ENCODE results near the gene HERC5. TPM values are rescaled to one million over a fixed set of nuclear protein-coding genes. Genes with fewer than 3 reads are reported as not detected.

The HERC5 gene
- polyA plus RNA-seq, 1 donor from 2014 or later, result 0.59 TPM

DNA sequence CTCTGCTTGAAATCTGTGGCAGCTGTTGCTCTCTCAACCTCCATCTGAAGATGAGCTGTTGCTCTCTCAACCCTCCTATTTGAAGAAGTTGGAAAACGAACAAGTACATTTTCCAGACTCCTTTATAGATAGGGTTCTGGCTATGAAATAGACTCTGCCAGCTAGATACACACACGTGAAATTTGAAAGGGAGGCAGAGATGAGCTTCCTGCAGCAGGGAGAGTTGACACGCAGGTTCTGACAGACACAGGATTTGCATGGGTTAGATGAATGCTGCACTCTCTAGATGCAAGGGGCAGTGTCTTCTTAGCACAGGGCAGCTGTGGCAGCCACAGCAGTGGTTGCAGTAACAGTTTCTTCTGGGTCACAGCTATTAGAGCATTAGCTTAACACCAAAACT lies 74.6 kb downstream of the HERC5 start:
- no peaks in the 10 kb centered on the region for H3K9me2 ChIP-seq (ENCODE audit: insufficient read depth, low read length)
- H3K79me2 ChIP-seq (replicated peaks; ENCODE audit: insufficient read depth, low read length), result no peaks in the 10 kb centered on the region
- no peak overlapping the region for H2AFZ ChIP-seq (ENCODE audit: low read depth, low read length)
- peak overlapping the region; percentile 6 for H3K27ac ChIP-seq (ENCODE audit: low read length)
- no peaks in the 10 kb centered on the region for H3K27me3 ChIP-seq (ENCODE audit: insufficient read depth, low read depth, low read length)
- peak overlapping the region; percentile 33 for H3K9ac ChIP-seq (ENCODE audit: low read length)
- H3F3A ChIP-seq (ENCODE audit: insufficient read depth, low read length, poor library complexity, severe bottlenecking), result no peaks in the 10 kb centered on the region
- no peaks in the 10 kb centered on the region for H3K36me3 ChIP-seq (ENCODE audit: insufficient read depth, low read length)
- peak overlapping the region; percentile 4 for H3K4me3 ChIP-seq (ENCODE audit: low read length)
- TF ChIP-seq POLR2AphosphoS5 (IDR thresholded peaks at IDR 0.05), result no peak
- no peak for TF ChIP-seq EP300 (conservative IDR thresholded peaks at IDR 0.05; ENCODE audit: poor library complexity, severe bottlenecking)
- peak; percentile 24 for TF ChIP-seq SMC3 (conservative IDR thresholded peaks at IDR 0.05; ENCODE audit: poor library complexity)
- TF ChIP-seq, protein P1, sequence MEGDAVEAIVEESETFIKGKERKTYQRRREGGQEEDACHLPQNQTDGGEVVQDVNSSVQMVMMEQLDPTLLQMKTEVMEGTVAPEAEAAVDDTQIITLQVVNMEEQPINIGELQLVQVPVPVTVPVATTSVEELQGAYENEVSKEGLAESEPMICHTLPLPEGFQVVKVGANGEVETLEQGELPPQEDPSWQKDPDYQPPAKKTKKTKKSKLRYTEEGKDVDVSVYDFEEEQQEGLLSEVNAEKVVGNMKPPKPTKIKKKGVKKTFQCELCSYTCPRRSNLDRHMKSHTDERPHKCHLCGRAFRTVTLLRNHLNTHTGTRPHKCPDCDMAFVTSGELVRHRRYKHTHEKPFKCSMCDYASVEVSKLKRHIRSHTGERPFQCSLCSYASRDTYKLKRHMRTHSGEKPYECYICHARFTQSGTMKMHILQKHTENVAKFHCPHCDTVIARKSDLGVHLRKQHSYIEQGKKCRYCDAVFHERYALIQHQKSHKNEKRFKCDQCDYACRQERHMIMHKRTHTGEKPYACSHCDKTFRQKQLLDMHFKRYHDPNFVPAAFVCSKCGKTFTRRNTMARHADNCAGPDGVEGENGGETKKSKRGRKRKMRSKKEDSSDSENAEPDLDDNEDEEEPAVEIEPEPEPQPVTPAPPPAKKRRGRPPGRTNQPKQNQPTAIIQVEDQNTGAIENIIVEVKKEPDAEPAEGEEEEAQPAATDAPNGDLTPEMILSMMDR (IDR thresholded peaks at IDR 0.05; ENCODE audit: poor library complexity, severe bottlenecking), result no peak
- no peak for TF ChIP-seq TAF1 (IDR thresholded peaks at IDR 0.05; ENCODE audit: low read depth)
- TF ChIP-seq REST (IDR thresholded peaks at IDR 0.05; ENCODE audit: borderline replicate concordance), result no peak
- no peak for TF ChIP-seq MXI1 (conservative IDR thresholded peaks at IDR 0.05; ENCODE audit: poor library complexity, severe bottlenecking)
- peak; percentile 10 for TF ChIP-seq RAD21 (conservative IDR thresholded peaks at IDR 0.05)
- no peak for TF ChIP-seq EZH2 (IDR thresholded peaks at IDR 0.05; ENCODE audit: borderline replicate concordance, insufficient read depth, low read length, poor library complexity, severe bottlenecking)
- no peaks in the 10 kb centered on the region for H3K9me3 ChIP-seq (ENCODE audit: low read length)
- H4K20me1 ChIP-seq (ENCODE audit: insufficient read depth), result no peaks in the 10 kb centered on the region
- no peak overlapping the region for H3K4me2 ChIP-seq (ENCODE audit: low read length)

DNA sequence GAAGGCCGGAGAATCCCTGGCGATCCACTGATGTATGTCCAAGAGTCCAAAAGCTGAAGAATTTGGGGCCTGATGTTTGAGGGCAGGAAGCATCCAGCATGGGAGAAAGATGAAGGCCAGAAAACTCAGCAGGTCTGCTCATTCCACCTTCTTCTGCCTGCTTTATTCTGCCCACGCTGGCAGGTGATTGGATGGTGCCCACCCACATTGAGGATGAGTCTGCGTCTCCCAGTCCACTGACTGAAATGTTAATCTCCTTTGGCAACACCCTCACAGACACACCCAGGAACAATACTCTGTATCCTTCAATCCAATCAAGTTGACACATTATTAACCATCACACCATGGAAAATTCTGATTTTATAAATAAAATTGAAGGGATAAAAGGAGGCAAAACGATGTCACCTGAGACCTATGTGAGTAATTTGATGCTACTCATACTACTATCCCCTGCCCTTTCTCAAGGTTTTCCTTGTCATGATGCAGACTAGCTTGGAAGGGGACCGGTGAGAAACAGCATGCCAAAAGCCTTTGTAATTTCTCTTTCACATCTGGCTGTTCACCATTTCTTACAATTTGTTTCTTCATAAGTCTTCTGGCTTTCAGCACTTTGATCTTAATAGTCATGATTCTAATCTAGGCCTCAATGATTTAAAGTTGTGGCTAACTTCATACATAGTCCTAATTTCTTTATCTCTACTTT lies 76.3 kb downstream of the HERC5 start:
- no peaks in the 10 kb centered on the region for H3K79me2 ChIP-seq (replicated peaks; ENCODE audit: insufficient read depth, low read length)
- no peaks in the 10 kb centered on the region for H3K36me3 ChIP-seq (ENCODE audit: insufficient read depth, low read length)
- H3K27ac ChIP-seq (ENCODE audit: low read length), result peak overlapping the region; percentile 71
- no peaks in the 10 kb centered on the region for H3K27me3 ChIP-seq (ENCODE audit: insufficient read depth, low read depth, low read length)
- H4K20me1 ChIP-seq (ENCODE audit: insufficient read depth), result no peaks in the 10 kb centered on the region
- no peaks in the 10 kb centered on the region for H3K9me3 ChIP-seq (ENCODE audit: low read length)
- TF ChIP-seq MXI1 (conservative IDR thresholded peaks at IDR 0.05; ENCODE audit: poor library complexity, severe bottlenecking) (no peak), POLR2AphosphoS5 (IDR thresholded peaks at IDR 0.05) (no peak), EP300 (conservative IDR thresholded peaks at IDR 0.05; ENCODE audit: poor library complexity, severe bottlenecking) (no peak), TAF1 (IDR thresholded peaks at IDR 0.05; ENCODE audit: low read depth) (no peak), EZH2 (IDR thresholded peaks at IDR 0.05; ENCODE audit: borderline replicate concordance, insufficient read depth, low read length, poor library complexity, severe bottlenecking) (no peak), SMC3 (conservative IDR thresholded peaks at IDR 0.05; ENCODE audit: poor library complexity) (no peak), REST (IDR thresholded peaks at IDR 0.05; ENCODE audit: borderline replicate concordance) (no peak), RAD21 (conservative IDR thresholded peaks at IDR 0.05) (no peak)
- TF ChIP-seq, protein P1 (IDR thresholded peaks at IDR 0.05; ENCODE audit: poor library complexity, severe bottlenecking), result no peak
- no peak overlapping the region for H3K4me2 ChIP-seq (ENCODE audit: low read length)
- H3K4me3 ChIP-seq (ENCODE audit: low read length), result no peak overlapping the region
- H3K9me2 ChIP-seq (ENCODE audit: insufficient read depth, low read length), result no peaks in the 10 kb centered on the region
- no peaks in the 10 kb centered on the region for H3F3A ChIP-seq (ENCODE audit: insufficient read depth, low read length, poor library complexity, severe bottlenecking)
- H2AFZ ChIP-seq (ENCODE audit: low read depth, low read length), result no peak overlapping the region
- H3K9ac ChIP-seq (ENCODE audit: low read length), result no peak overlapping the region

Data from neural cell (in vitro differentiated cells).